Activated CD8-positive, alpha-beta memory T cell treated with anti-CD3 and anti-CD28 coated beads for 1 hour (primary cell): ENCODE results near the gene EBF3.

ENCODE experiments used
- DNase-seq, 2 donors: peaks; one replicate each; pipeline ENCODE4 v3.0.0-alpha.2; 2020; ENCODE audit warnings: low read depth in 1 of 2; ENCODE audit errors: extremely low read depth in 1 of 2

Gene EBF3

DNA sequence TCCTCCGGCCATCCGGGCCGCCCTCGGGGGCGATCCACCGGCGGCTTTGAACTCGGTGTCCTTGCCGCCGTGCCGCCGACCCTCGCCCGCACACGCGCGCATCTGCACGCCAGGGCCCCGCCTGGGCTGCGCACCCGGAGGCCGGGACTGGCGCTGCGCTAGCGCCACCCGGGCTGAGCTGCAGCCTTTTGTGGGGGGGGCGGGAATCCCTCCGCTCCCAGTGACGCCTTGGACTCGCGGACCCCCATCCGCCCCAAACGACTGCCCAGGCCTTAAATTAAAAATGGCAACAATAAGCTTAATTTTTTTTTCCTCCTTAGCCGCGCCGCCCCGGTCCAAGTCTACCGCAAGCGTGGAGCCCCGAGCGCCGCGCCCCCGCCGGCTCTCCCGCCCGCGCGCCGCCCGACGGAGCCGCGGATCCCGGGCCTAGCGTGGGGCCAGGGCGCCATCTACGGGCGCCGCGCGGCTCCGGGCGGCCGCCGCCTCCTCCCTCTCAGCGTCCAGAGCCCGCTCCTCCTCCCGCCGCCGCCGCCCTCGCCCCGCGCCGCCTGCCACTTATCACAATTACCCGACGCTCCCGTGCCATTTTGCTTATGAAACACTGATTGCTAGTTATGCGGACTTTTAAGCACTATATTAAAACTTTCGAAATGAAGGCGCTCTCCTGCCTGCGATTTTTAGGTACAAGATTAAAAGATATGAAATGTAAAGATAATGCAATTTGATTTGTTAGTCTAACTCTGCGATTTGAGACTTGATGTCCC lies 7.5 kb upstream of the EBF3 start:
- DNase-seq, result no peak

DNA sequence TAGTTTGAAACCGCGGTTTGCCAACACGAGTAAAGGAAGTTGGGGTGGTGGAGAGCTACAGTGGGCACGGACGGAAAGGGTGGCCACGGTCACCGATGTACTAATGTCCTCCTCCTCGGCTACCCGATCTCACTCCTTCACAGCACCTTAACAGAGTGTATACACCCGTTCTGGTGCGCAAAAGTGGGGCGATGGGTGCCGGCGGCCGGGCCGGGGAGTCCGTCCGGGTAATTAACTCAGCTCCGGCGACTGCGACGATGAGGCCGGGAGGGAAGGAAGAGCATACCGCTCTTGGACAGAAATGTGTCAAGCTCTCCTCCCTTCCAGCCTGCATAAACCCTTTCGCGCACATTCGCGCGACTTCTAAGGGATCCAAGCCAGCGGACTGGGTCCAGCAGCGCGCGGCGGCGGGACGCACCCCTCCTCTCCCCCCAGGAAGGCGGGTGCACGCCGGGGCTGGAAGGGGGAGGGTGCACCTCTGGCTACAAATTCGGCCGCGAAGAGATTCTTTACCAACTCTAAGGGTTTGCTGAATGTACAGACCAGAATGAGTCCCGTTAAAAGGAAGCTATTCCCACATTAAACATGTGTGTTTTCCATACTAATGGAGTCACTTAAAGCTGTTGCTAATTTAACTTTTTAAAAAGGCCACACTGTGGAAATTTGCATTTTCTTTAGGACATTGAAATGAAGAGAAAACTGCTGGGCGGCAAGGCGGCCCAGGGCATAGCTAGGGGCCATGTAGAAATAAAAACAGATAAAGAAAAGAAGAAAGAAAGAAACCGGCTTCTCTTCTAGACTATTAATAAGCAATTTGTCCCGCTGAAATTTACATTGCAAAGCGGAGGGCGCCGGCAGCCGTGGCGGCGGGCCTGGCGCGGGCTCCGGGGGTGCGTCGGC lies 6.6 kb upstream of the EBF3 start:
- no peak for DNase-seq

DNA sequence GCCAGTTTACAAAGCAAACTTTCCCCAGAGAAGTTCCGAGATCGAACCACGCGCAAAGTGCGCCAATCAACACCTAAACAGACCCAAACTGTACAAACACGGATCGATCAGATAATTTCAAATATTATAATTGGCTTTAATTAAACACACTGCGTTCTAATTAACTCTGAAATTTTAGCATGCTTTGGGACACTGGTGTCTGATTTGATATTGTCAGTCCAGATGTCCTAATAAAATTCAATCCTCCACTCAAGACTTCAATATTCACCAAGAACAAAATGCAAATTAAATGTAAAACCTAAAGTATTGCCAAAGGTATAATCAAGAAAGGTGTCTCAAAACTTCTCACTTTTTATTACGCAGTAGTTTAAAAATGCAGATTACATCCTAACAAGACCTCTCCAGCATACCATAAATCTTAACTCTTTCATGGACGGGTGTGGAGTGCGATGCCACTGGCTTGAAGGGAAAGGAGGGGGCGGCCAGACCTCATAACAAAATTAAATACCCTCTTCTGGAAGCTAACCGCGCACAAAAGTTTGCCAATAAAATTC lies 5.9 kb upstream of the EBF3 start:
- no peak for DNase-seq

DNA sequence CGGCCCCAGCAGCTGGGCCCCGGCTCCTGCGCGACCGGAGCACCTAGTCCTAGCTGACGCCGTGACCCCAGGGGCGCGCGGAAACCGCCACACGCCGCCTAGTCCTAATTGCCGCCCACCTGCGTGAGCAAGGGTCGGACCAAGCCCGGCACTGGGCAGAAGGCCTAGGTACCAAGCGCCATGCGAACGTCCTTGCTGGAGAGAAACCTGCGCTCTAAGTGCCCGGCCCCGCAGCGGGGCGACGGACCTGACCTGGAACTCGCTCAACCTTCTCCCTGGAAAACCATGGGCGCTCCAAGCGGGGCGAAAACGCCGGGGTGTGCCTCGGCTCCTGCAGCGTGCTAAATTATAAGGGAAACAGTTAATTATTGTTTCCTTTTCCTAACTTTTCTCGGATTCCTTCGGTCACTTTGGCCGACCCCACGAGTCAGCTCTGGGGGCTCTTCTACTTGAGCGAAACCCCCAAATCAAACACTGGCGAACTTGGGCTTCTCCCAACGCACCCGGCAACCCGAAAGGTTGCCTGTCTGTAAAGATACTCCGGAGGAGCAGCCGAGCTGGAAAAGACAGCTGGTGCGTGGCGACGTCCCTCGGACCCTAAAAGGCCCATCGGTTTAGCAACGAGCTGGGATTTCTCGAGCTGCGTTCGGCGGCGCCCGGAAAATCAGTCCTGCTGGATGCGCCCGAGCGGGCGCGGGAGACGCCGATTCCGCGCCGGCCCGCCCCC lies 5.3 kb upstream of the EBF3 start:
- no peak for DNase-seq

DNA sequence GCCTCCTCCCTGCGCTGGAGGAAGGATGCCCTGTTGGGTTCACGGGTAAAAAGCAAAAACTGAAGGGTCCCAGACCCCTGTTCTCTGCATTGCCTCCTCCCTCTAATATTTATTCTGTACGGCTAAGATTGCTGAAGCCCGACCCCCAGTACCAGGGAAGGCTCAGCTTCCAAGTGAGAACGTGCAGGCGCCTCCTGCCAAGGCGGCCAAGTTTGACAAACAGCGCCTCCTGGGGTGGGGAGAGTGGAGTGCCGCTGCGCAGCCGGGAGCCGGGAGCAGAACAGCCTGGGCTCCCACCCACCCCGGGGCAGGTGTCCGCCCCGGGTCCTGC lies 4.7 kb upstream of the EBF3 start:
- DNase-seq, result no peak

DNA sequence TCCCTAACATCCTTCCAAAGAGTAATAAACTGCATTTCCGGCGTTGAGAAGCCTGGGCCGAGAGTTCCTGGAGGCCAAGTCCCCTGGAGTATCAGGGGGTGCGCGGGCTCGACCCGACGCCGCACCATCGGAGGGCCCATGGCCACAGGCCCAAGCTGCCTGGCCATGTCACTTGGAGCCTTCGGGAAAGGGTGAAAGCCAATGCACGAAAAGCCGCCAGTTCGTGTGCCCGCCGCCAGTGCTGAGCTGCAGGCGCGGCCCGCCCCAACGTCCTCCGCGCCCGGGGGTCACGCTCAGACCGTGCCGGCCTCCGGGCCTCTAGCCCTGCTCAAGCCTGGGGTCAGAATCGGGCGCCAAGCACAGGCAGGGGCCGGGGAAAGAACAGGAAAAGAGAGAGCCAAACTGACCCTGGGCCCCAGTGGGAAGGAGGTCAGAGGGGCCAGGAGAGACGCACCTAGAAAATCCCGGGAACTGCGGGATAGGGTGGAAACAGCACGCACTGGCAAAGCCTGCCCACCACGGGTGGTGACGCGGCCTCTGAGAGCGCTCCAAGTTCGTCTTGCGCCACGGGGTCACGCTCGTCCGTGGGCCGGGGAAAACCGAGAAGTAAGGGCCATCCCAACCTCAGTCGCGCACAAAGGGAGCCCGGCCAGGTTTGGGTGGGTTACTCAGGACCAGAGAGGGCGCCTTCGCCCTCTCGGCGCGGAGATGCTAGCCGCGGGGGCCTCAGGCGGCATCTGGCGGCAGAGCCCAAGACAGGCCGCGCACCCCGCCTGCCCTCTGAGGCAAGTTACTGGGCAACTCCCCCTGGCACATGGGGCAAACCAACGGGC lies 4.2 kb upstream of the EBF3 start:
- no peak for DNase-seq

DNA sequence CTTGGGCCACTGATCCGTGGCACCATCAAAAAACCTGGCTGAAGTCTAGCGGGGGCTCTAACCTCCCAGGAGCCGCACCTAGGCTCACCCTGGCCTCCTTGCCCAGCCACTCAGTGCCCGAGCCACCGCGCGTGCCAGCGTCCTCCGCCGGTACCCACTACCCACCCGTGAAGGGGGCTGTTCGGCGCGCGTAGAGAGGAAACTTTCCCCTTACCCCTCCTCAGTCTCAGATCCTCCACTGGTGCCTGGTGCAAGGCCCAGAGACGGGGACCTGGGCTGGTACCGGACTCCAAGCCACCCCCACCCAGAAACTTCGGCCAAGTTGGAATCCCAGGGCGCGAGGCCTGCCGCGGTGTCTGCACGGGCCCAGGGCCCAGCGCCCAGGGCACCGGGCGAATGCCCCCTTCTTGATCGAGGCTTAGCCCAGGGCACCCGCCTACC lies 3.5 kb upstream of the EBF3 start:
- DNase-seq, result no peak

DNA sequence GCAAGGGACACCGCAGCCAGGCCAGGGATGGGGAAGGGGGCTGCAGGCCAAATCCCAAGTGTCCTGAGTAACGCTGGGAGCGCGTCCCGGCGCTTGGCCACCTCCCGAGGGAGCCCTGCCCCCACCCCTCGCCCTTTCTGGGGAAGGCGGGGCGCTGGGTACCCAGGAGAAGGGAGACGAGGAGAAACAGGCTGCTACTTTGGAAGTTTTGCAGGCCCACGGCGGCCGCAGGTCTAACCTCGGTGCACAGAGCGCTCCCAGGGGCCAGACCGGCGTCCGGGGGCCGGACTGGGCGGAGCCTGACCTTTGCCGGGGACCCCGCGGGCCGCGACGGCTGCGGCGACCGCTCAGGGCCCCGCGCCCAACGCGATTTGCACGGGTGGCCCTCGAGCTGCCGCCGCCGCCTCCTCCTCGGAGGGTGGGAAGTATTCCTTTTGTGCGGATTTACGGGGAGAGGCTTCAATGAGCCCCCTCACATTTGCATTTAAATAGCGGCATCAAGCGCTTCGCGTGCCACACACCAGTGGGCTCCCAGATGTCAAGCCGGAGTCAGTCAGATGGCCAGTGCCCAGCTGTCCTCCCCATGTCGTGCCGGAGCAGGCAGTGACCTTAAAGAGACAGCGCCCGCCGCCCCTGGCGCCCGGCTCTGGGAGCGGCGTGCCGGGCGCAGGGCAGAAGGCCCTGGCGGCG lies 3.0 kb upstream of the EBF3 start:
- DNase-seq, result no peak

DNA sequence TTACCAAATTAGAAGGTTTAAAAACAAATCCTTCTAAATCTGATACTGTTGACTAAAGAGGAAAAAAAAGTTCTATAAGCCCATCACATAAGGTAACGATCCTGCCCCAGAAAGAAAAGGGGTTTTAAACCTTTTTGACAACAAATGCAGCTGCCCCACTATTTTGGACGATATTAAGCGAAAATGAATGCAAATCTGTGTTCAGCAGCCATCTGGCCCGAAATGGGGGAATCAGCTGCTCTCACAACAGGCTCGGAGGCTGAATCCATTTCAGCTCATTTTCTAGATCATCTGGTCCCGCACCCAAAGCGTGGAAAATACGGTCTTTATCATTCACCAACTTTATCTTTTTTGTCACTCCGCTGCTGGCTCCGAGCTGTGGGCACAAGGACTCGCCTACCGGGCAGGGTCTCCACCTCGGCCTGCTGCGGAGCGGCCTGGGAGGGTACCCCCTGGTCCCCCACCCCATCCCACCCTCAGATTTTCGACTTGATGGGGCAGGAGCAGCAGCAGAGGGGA lies 2.4 kb upstream of the EBF3 start:
- no peak for DNase-seq

DNA sequence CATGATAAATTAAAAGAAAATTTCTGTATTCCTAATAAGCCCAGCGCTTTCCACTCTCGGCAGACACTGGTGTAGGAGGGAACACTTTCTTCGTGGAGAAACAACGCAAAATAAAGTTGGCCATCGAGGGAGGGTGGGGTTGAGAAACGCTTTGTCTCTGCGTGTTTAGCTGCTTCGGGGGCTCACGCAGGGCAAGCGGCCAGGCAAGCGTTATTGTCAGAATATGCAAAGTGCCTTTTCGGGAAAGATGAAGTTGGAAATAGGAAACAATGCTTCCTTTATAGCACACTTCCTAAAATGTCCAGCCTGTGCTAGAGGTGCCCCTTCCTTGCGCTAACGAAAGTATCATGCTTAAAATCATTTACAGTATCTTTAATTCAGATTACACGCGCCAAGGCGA lies 1.9 kb upstream of the EBF3 start:
- no peak for DNase-seq

DNA sequence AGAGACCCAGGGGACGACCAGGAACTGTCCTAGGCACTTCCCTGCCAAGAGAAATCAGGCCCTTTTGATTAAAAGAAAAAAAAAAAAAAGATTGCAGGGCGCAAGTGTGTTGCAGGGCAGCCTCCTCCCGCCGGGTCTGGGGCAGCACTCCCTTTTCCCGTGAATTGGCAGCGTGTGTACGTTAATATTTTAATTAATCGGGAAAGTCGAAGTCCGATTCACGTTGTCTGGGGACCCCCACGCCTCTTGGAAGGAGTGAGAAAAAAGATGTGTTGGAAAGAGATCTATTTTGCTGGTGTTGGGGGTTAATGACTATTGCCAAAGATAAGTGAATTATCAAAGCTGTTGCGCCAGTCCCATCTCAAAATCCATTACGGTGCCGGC lies 1.3 kb upstream of the EBF3 start:
- no peak for DNase-seq

DNA sequence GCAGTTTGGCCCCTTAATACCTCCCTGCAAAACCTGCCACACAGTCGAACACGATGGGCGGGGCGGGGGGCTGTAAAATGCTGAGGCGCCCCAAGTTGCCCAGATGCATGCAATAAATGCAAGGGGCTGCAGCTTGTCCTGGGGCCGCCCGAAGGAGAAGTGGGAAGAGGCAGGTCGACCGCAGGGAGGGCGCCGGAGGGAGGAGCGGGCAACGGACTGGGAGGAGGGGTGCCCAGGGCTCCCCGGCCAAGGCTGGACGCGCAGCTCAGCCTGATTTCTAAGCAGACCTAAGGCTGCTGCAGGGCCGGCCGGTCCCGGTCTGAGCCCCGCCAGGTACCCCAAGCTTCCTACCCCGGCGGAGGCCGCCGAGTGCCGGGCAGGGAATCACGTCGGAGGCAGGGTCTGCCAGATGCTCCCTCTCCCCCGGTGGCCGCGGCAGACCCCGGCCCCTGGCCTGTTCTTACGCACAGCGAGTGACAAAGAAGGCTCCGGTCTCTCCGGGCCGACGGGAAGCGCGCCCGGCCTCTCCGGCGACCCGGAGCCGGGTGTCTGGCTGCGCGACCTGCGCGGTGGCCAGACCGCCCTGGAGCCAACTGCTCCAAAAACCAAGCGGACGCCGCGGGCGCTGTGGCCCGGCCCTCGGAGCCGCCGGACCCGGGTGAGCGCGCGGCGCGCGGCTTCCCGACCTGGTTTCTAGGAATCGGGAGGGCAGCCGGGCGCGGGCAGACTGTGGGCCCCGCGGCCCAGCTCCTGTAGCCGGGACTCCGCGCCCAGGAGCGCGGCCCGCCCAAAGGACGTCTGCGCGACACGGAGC lies 744 bp upstream of the EBF3 start:
- DNase-seq, result no peak

DNA sequence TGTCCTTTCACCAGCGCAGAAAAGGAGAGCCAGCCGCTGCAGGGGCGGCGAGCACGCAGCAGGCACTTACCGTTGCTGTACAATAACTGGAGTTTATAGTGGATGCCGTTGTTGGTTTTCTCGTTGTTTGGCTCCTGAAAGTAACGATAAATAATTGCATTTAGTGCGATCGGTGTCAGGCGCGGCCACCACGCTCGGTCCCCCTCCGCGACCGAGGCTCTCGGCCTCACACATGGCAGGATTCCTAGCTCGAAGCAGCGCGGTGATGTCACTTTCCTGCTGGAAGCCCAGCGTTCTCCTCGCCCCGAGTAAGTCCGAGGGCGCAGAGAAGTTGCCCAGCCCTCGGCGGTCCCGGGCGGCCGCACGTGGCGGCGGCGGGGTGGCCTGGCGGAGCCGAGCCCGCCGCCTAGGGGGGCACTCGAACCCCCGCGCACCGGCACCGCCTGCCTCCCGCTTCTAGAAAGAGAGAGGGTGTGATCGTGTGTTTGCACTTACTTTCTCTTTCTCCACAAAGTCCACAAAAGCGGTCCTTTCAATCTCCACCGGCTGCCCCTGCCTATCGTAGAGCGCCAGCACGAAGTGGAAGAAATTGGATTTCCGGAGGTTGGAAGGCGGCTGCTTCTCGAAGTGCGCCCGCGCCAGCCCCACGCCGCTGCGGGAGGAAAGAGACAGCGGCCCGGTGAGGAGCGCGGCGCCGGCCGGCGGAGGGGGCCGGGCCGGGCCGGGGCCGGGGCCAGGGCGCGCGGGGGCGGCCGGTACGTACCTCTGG lies 1.0 kb downstream of the EBF3 start:
- DNase-seq, result no peak

DNA sequence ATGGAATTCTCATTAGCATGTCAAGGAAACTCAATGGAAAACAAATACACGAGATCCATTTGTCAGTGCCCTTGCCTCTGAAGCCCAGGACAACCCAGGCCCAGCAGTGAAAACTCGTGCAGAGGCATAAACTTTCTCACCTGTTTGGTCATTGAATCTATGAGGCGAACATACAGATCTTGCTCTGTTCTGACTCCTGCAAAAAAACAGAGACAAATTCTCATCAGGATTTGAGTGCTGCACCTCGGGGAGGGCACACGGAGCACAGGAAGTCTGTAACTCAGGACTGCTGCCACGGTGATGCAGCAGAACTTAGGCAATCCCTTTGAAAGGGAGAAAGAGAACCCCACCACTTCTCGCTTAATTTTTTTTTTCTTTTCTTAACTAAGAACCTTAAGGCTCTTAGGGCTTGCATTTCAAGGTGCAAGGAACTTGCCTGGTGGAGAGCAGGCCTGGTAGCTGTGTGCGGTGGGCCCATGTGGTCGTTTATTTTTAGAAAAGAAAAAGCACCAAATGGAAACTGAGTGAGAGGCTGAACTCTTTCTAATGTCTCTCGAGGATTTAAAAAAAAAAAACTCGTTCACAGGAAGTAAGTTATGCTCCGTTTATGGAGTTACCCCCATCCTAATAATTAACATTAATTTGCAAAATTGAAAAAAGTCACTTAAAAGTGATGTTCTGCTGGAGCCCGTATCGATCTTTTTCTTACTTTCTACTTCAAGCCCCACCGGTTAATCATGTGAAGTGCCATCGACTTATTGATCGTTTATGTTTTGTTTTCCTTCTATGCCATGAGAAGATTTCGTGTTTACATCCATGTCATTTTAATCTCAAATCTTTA lies 1.8 kb downstream of the EBF3 start:
- no peak for DNase-seq

DNA sequence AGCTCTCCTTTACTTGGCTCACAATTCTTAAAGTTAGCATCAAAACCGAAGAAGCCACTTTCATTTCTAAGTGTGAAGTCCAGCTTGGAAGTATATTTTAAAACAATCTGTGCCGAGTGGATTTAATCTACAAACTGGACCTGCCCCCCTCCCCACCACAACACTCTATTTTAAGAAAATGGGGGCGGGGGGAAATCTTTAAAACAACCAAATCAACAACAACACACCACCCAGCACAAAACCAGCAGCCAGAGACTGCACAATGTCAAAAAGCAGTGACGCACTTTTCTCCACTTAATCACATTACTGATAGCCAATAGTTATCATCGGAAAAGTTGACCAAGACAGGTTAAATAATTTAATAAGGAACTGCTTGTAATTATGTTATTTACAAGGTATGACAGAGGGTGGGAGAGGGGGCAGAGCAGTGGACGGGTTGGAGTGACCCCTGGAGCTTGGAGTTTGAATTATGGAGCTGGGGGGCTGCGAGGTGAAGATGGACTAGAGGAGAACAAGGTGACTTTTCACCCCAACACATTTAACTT lies 2.8 kb downstream of the EBF3 start:
- DNase-seq, result no peak

DNA sequence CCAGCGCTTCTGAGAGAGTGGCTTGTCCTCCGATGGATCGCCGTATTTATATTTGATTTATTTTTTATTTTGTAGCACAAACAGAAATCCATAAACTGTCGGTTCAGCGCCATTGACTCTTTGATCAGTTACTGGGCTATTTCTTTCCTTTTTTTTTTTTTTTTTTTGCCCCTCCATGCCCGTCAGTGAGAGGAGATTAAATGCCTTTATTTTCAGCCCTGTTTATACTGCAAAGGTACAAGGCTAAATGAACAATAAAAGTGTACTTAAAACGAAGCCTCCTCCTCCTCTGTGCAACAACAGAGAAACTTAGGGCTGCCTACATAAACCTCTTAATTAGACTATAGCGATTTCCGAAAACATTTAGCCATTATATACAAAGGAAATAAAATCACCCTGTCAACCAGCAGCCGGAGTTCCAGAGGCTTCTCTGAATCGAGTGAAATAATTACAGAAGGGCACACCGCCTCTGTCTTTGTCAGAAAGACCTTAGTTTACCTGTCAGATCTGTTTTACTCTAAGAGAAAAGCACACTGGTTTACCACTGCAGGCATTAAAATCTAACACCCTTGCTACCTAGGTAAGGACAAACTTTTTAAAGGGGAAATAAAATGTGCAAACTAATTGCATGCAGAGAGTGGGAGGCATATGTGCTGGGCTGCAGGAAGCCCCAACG lies 3.5 kb downstream of the EBF3 start:
- no peak for DNase-seq
